ENCODE results near the gene SMAP1. TPM values are rescaled to one million over a fixed set of nuclear protein-coding genes. Genes with fewer than 3 reads are reported as not detected.

The SMAP1 gene
- total RNA-seq, 1 experiment from 2014 or later: 3.5 TPM

GRCh38 chr6:70734979-70735378 lies 67.3 kb downstream of the SMAP1 start:
- CTCF ChIA-PET: no interaction called here
- Histone ChIP-seq H3K4me1 (ENCODE audit: control insufficient read depth in 1 of 2, insufficient read depth in 2 of 2, low read length in 2 of 2) (no peaks in the 10 kb centered on the region), H3K79me2 (ENCODE audit: insufficient read depth, low read length) (peaks cover 9% of the 10 kb centered on the region; the same call in 1 of the 2 replicates), H4K20me1 (ENCODE audit: insufficient read depth) (no peaks in the 10 kb centered on the region; the same call in 1 of the 2 replicates), H3K9me3 (ENCODE audit: control insufficient read depth in 1 of 2, insufficient read depth in 1 of 2, low read depth in 1 of 2, low read length in 2 of 2) (no peaks in the 10 kb centered on the region), H3K9ac (ENCODE audit: low read length) (no peak overlapping the region), H3K9me2 (ENCODE audit: insufficient read depth) (no peaks in the 10 kb centered on the region), H3K36me3 (ENCODE audit: control insufficient read depth in 1 of 2, insufficient read depth in 2 of 2, low read length in 2 of 2) (no peaks in the 10 kb centered on the region), H3K4me3 (replicated peaks in 1 of 2; ENCODE audit: low read depth in 1 of 2, low read length in 2 of 2) (no peak overlapping the region), H3K27me3 (ENCODE audit: insufficient read depth, low read length) (no peaks in the 10 kb centered on the region), H2AFZ (ENCODE audit: low read depth, low read length, poor library complexity, severe bottlenecking) (no peak overlapping the region), H3K27ac (ENCODE audit: low read depth, low read length) (no peak overlapping the region), H3K4me2 (ENCODE audit: low read length) (no peak overlapping the region)
- no TSS peak for BruUV-seq (replicated peaks)
- intact Hi-C loops (cut with micrococcal nuclease): no loop called here
- DNase-seq (ENCODE audit: low read depth, low spot score) (no peak), ATAC-seq (no peak)
- no peak for TF ChIP-seq ZBTB33 (IDR thresholded peaks at IDR 0.05; ENCODE audit: extremely low read depth, insufficient replicate concordance, low read length)
- POLR2A ChIA-PET: no interaction called here
- RAD21 ChIA-PET (ENCODE audit: low non-redundant PET in 1 of 2, low total read pairs in 2 of 2, uncharacterized antibody in 2 of 2, unreplicated experiment in 2 of 2): no interaction called here

GRCh38 chr6:70735513-70735912 lies 67.8 kb downstream of the SMAP1 start:
- H3K4me2 ChIP-seq (ENCODE audit: low read length): no peak overlapping the region
- ChIA-PET POLR2A (no interaction called here), RAD21 (ENCODE audit: low non-redundant PET in 1 of 2, low total read pairs in 2 of 2, uncharacterized antibody in 2 of 2, unreplicated experiment in 2 of 2) (no interaction called here), CTCF (no interaction called here)
- no TSS peak for BruUV-seq (replicated peaks)
- no peaks in the 10 kb centered on the region for H3K27me3 ChIP-seq (ENCODE audit: insufficient read depth, low read length)
- no peak overlapping the region for H3K4me3 ChIP-seq (replicated peaks in 1 of 2; ENCODE audit: low read depth in 1 of 2, low read length in 2 of 2)
- DNase-seq (ENCODE audit: low read depth, low spot score) (no peak), ATAC-seq (no peak)
- H4K20me1 ChIP-seq (ENCODE audit: insufficient read depth): no peaks in the 10 kb centered on the region; the same call in 1 of the 2 replicates
- no peaks in the 10 kb centered on the region for H3K4me1 ChIP-seq (ENCODE audit: control insufficient read depth in 1 of 2, insufficient read depth in 2 of 2, low read length in 2 of 2)
- no peak overlapping the region for H3K27ac ChIP-seq (ENCODE audit: low read depth, low read length)
- H3K79me2 ChIP-seq (ENCODE audit: insufficient read depth, low read length): peaks cover 3% of the 10 kb centered on the region; the same call in 1 of the 2 replicates
- intact Hi-C loops (cut with micrococcal nuclease): no loop called here
- no peaks in the 10 kb centered on the region for H3K36me3 ChIP-seq (ENCODE audit: control insufficient read depth in 1 of 2, insufficient read depth in 2 of 2, low read length in 2 of 2)
- no peak overlapping the region for H2AFZ ChIP-seq (ENCODE audit: low read depth, low read length, poor library complexity, severe bottlenecking)
- no peak overlapping the region for H3K9ac ChIP-seq (ENCODE audit: low read length)
- H3K9me3 ChIP-seq (ENCODE audit: control insufficient read depth in 1 of 2, insufficient read depth in 1 of 2, low read depth in 1 of 2, low read length in 2 of 2): no peaks in the 10 kb centered on the region
- H3K9me2 ChIP-seq (ENCODE audit: insufficient read depth): no peaks in the 10 kb centered on the region
- no peak for TF ChIP-seq RAD21 (IDR thresholded peaks at IDR 0.05; ENCODE audit: low read depth)
- no peak for TF ChIP-seq CBX3 (IDR thresholded peaks at IDR 0.05; ENCODE audit: low read depth)
- TF ChIP-seq EZH2 (IDR thresholded peaks at IDR 0.05): no peak
- no peak for TF ChIP-seq MAX (IDR thresholded peaks at IDR 0.05)
- no peak for TF ChIP-seq FOSL1 (IDR thresholded peaks at IDR 0.05; ENCODE audit: low read depth)
- TF ChIP-seq REST (IDR thresholded peaks at IDR 0.05; ENCODE audit: low read depth): no peak
- TF ChIP-seq POLR2A (IDR thresholded peaks at IDR 0.05; ENCODE audit: borderline replicate concordance, extremely low read depth, insufficient read depth, insufficient read length): no peak
- TF ChIP-seq ATF3 (IDR thresholded peaks at IDR 0.05): no peak
- no peak for TF ChIP-seq ZFX (IDR thresholded peaks at IDR 0.05)
- no peak for TF ChIP-seq SRF (IDR thresholded peaks at IDR 0.05; ENCODE audit: low read depth)
- TF ChIP-seq SIN3A (IDR thresholded peaks at IDR 0.05; ENCODE audit: low read depth): no peak
- no peak for TF ChIP-seq ZNF274 (IDR thresholded peaks at IDR 0.05; ENCODE audit: low read depth, low read length)
- no peak for TF ChIP-seq ZBTB33 (IDR thresholded peaks at IDR 0.05; ENCODE audit: extremely low read depth, insufficient replicate concordance, low read length)
